Measurements from ENCODE around the gene CLDN19. TPM values are rescaled to one million over a fixed set of nuclear protein-coding genes. Genes with fewer than 3 reads are reported as not detected.

CLDN19 gene
- total and polyA plus RNA-seq, 2 of the 8 experiments (the other 6 are each of a cell fraction or from before 2014, with no cell fraction given): 9.7 to 17.2 TPM

DNA sequence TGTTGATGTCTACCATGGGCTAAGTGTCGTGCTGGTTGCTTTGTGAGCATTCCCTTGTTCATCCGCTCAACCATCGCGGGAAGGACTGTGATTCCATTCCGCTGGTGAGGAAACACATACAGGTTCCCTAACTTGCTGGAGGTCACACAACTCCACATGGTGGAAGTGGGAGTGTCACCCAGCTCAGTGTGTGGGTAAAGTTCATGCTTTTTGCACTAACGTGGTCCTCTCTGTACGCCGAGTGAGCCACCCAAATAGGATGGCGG is 4.0 kb upstream of the CLDN19 start:
- H2BK12ac ChIP-seq (ENCODE audit: low read depth, low read length): peak overlapping the region; percentile 14; the same call in 1 of the 2 replicates
- H4K5ac ChIP-seq (ENCODE audit: insufficient read length, low read depth, low read length): no peak overlapping the region
- H4K91ac ChIP-seq (replicated peaks; ENCODE audit: insufficient read length, low read length): no peak overlapping the region
- peaks cover 5% of the 10 kb centered on the region; the same call in 1 of the 2 replicates for H3K23me2 ChIP-seq (ENCODE audit: low read depth, low read length)
- H3K56ac ChIP-seq (replicated peaks; ENCODE audit: insufficient read length, low read depth, low read length): no peak overlapping the region
- H3K14ac ChIP-seq (ENCODE audit: insufficient read length): no peak overlapping the region
- H4K20me1 ChIP-seq (replicated peaks in 1 of 2; ENCODE audit: control insufficient read depth in 1 of 2, insufficient read depth in 2 of 2, low read length in 2 of 2): peaks cover 0 to 6% of the 10 kb centered on the region in 2 experiments
- H3K4me1 ChIP-seq (replicated peaks in 1 of 4; ENCODE audit: control insufficient read depth in 3 of 4, insufficient read depth in 4 of 4, low read length in 3 of 4): peaks cover 0 to 30% (median 24%) of the 10 kb centered on the region in 4 experiments; a peak in 6 of 7 replicates
- H3K23ac ChIP-seq (ENCODE audit: insufficient read length): no peak overlapping the region
- no peak overlapping the region for H3K9ac ChIP-seq (replicated peaks in 1 of 4; ENCODE audit: extremely low read depth in 1 of 4, low read depth in 3 of 4, low read length in 3 of 4)
- H3K18ac ChIP-seq (ENCODE audit: extremely low read depth, low read length): no peak overlapping the region
- H2BK120ac ChIP-seq (replicated peaks; ENCODE audit: low read depth, low read length): no peak overlapping the region
- H2BK20ac ChIP-seq (ENCODE audit: low read length): no peak overlapping the region
- POLR2A ChIA-PET (ENCODE audit: partially characterized antibody): interaction anchor here (1.3 to 3.7 kb wide), 5 partner anchors 13 to 78 kb away, joined by 3 to 9 read pairs (median 5); partner anchors contain the start of genes C1orf50, P3H1 and YBX1
- DNase-seq (ENCODE audit: low read depth in 1 of 2, low spot score in 2 of 2) (no peak), FAIRE-seq (no peak)
- H3K4me3 ChIP-seq (ENCODE audit: extremely low read depth in 1 of 4, insufficient read depth in 2 of 4, low read depth in 3 of 4, low read length in 4 of 4): no peak overlapping the region
- no peaks in the 10 kb centered on the region for H3K79me2 ChIP-seq (ENCODE audit: control insufficient read depth in 1 of 2, insufficient read depth in 2 of 2, low read length in 2 of 2)
- H2BK15ac ChIP-seq (ENCODE audit: low read length): no peak overlapping the region
- no peaks in the 10 kb centered on the region for H3K9me3 ChIP-seq (ENCODE audit: insufficient read depth in 2 of 2, low read depth in 1 of 2, low read length in 1 of 2)
- no peaks in the 10 kb centered on the region for H3K27me3 ChIP-seq (replicated peaks in 1 of 4; ENCODE audit: control insufficient read depth in 3 of 4, extremely low read depth in 1 of 4, insufficient read depth in 3 of 4, low read length in 3 of 4)
- H2AK5ac ChIP-seq (ENCODE audit: low read depth, low read length): no peak overlapping the region
- WGBS, 2 experiments (ENCODE audit: extremely low coverage in 1 of 2, insufficient coverage in 1 of 2, insufficient read length in 1 of 2, insufficient replicate concordance in 2 of 2, low coverage in 1 of 2, low lambda C conversion rate in 2 of 2, missing lambda C conversion rate in 1 of 2): 93% methylated on average over 9 of the region's 9 CpGs; no CpG with 5 or more reads in 1 of the 2 experiments
- H3K4ac ChIP-seq (replicated peaks; ENCODE audit: insufficient read length, low read depth, low read length): no peak overlapping the region
- no peak overlapping the region for H3K27ac ChIP-seq (ENCODE audit: low read depth, low read length)
- CTCF ChIA-PET (ENCODE audit: partially characterized antibody): interaction anchor here (1.3 to 9.8 kb wide), 3 partner anchors 9 to 166 kb away, joined by 5 to 77 read pairs (median 62); no protein-coding TSS in a partner anchor
- no peak overlapping the region for H2BK5ac ChIP-seq (ENCODE audit: low read depth, low read length)
- H3K36me3 ChIP-seq (ENCODE audit: control insufficient read depth in 2 of 4, insufficient read depth in 4 of 4, low read length in 3 of 4): peaks cover 3 to 14% (median 4%) of the 10 kb centered on the region in 4 experiments; a peak in 7 of 8 replicates
- H2AFZ ChIP-seq (ENCODE audit: low read length): no peak overlapping the region
- H3K79me1 ChIP-seq (ENCODE audit: low read depth, low read length): peaks cover 2% of the 10 kb centered on the region; the same call in 1 of the 2 replicates
- H4K8ac ChIP-seq (ENCODE audit: extremely low read depth, insufficient read depth, low read length): no peak overlapping the region
- no peak overlapping the region for H3K4me2 ChIP-seq (ENCODE audit: insufficient read depth in 1 of 2, low read depth in 2 of 2, low read length in 2 of 2)
- no peak for TF ChIP-seq ASH2L (IDR thresholded peaks at IDR 0.05; ENCODE audit: low read length)
- TF ChIP-seq KDM1A (IDR thresholded peaks at IDR 0.05; ENCODE audit: borderline replicate concordance, low read length): no peak
- no peak for TF ChIP-seq TAF1 (IDR thresholded peaks at IDR 0.05; ENCODE audit: low read depth, low read length)
- no peak for TF ChIP-seq POU5F1 (IDR thresholded peaks at IDR 0.05; ENCODE audit: low read depth, low read length)
- TF ChIP-seq NANOG (IDR thresholded peaks at IDR 0.05; ENCODE audit: insufficient read depth, low read depth, low read length, poor library complexity, severe bottlenecking): no peak
- TF ChIP-seq HDAC2 (IDR thresholded peaks at IDR 0.05; ENCODE audit: borderline replicate concordance in 1 of 2, low read depth in 2 of 2, low read length in 2 of 2): no peak
- no peak for TF ChIP-seq YY1 (IDR thresholded peaks at IDR 0.05; ENCODE audit: low read depth, low read length)
- no peak for TF ChIP-seq EZH2 (IDR thresholded peaks at IDR 0.05; ENCODE audit: low read depth, low read length, severe bottlenecking)
- no peak for TF ChIP-seq RNF2 (IDR thresholded peaks at IDR 0.05; ENCODE audit: borderline replicate concordance, low read depth, low read length, missing control alignments, poor library complexity, severe bottlenecking)
- TF ChIP-seq RFX5 (IDR thresholded peaks at IDR 0.05; ENCODE audit: borderline replicate concordance, low read depth, low read length): no peak
- TF ChIP-seq EGR1 (IDR thresholded peaks at IDR 0.05; ENCODE audit: borderline replicate concordance, low read depth, low read length): no peak
- TF ChIP-seq RXRA (IDR thresholded peaks at IDR 0.05; ENCODE audit: insufficient read depth, low read depth, low read length): no peak
- TF ChIP-seq CREB1 (IDR thresholded peaks at IDR 0.05): no peak
- TF ChIP-seq KDM5A (IDR thresholded peaks at IDR 0.05; ENCODE audit: low read length): no peak

Measured in H1 (cell line).